EL (cell line): ENCODE data around the gene IL34.

ENCODE experiments used
- DNase-seq: peaks from one replicate; pipeline ENCODE4 v3.0.0-alpha.2; 2016

The IL34 gene

DNA sequence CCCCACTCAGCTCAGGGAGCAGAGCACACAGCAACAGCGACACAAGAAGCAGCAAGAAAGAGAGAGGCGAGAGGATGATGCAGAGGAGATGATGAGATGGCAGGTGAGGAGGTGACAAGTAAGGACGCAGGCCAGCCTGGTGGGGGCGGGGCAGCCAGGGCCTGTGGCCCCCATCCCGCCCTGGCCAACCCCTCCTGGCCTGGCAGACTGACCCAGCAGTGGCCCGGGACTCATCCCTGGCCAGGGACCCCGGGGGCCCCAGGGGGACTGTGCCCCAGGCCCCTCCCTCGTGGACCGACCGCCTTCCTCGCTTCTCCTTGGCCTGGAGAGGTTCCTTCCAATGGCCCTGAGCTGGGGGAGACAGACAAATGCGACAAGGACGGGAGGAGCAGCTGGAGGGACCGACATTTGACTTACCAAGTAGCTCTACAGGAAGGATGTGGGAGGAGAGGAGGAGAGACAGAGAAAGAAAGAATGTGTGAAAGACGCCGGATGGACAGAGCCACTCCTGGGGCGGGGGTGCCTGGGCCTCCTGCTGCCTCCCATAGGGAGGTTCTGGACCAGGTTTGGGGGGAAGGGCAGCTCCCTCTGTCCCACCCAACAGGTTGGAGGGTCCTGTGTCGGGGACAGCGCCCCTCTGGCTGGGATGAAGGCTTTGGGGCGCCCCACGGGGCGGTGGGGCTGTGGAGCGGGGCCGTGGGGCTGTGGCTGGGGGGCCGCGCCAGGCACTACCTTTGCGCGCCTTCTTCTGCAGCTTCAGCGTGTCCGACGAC, 32.7 kb downstream of the IL34 start:
- DNase-seq = no peak

DNA sequence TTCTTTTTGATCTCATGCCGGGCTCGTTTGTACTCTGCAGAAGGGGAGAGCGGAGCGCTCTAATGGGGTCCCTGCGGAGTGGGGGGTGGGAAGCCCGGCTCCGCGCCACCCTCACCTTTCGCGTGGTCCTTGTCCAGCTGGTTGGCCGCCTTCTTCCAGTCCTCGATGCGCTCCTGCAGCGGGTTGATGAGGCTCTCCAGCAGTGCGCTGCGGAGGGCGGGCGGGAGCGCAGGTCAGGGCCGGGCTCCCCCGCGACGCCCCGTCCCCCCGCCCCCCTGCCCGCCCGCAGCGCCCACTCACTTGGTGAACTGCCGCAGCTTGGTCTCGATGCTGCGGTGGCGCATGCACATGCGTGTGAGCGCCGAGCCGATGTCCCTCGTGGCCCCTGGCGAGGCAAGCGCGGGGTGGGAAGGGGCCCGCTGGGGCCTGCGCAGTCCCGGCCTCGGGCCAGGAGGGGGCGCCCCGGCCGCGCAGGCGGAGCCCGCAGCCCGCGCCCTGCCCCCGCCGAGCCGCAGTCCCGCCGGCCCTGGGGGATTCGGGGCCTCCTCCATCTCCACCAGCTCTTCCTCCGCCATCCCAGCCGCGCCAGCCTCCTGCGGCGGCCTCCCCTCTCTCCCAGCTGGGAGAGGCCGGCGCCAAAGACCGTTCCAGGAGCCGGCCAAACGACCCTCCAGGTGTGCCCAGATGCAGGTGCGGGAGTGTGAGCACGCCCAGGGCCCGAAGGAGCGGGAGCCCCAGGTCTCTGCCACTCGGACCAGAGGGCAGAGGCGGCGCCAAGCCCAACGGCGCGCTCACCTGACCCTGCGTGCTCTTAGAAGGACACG, 33.5 kb downstream of the IL34 start:
- no peak for DNase-seq

DNA sequence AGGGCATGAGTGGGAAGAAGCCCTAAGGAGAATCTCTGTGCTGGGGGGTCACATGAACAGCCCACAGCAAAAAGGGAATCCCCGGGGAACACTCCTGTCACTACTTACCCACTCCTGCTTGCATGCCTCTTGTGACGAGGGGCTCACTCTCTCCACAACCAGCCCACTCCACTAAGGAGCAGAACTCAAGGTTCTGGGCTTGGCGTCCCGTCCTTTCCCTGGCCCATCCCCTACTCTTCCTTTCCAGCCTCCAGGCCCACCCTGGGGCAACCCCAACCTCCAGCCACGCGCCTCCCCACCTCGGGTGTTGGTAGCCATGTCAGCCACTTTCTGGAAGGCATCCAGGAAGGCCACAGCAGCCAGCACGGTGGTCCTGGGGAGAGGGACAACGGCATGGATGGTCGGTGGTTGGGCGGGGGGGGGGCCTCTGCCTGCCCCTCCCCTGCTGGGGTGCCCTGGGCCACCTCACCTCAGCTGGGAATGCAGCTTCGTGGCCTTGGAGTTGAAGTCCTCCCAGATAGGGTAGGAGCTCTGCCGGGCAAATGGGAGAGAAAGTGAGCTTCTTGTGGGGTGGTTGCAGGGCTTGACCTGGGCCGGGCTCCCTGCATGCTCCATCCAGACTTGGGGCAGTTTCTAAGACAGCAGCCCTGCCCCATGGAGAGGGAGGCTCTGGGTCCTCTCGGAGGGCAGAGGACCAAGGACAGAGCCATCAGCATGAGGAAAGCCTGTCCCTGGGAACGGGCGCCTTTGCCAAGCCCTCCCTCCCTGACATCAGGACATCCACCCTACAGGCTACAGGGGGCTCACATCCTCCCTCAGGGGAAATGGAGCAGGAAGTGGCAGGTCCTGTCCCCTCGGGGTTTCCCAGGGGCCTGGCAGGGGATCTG, 34.4 kb downstream of the IL34 start:
- no peak for DNase-seq

DNA sequence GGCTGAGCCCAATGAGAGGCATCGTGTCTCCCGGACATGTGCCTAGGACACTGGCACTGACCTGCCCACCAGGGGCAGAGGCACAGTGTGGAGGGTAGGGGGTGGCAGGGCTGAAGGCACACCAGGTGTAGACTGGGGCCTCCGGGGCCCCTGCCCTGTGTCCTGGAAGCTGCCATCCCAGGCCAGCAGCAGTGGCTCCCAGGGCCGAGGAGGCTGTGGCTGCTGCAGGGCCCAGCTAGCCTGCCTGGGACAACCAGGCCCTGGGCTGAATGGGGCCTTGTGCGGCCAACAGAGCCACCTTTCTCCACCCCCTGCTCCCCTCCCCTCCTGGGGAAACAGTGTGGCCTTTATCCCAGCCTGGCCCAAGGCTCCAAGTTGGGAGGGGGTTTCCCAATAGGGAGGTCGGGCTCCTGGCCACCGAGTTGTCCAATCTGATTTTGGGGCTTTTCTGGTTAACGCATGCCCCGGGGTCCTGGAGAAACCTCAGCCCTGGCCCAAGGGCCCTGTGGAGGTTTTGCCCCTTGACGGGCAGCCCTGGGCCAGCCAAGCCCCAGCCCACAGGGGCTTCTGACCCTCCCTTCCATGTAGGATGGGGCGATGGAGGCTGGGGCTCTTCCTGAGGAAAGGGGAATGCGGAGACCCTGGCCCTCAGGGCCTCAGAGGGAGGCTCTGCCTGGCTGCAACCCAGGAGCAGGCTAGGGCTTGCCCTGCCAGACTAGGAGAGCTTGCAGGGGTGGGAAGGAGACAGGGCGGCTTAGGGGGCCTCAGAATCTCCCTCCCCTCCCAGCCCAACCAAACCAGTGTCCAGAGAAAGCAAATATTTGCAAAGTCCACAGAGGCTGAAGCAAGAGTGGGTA, 35.3 kb downstream of the IL34 start:
- DNase-seq = no peak

DNA sequence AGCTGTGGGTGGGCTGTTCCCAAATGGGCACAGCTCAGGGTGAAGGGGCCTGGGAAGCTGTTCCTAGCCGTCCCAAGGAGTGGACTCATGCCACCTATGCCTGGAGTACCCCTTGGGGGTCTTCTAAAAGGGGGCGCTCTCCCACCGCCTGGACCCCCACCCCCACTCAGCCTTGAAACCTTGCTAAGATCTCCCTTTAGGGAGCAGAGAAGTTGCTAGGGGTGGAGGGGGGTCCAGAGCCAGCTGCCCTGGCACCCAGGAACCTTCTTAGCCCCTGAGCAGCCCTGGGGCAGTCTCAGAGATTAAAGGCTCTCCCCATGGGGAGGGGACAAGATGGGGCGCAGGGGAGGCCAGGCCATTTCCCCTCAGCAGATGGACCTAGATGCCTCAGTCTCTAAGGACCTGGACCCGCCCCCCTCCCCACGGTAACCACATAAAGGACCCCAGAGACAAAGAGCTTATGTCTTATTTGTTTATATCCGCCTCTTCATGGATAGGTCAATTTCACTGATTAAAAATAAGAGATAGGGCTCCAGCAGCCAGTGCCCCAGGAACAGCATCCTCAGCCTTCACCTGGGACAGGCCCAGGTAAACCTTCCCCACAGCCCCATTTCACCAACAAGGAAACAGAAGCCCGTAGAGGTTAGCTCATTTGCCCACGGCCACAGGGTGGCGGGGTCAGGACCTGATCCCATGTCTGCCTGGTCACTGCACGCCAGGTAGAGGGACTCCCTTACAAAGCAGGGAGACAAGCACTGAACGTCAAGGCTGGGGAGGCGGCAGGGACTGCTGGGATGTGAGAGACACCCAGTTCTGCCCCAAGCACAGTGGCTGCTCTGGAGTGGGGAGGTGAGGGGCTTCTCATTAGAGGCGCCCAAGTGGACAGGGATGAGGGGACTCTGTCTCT, 36.1 kb downstream of the IL34 start:
- DNase-seq = no peak

DNA sequence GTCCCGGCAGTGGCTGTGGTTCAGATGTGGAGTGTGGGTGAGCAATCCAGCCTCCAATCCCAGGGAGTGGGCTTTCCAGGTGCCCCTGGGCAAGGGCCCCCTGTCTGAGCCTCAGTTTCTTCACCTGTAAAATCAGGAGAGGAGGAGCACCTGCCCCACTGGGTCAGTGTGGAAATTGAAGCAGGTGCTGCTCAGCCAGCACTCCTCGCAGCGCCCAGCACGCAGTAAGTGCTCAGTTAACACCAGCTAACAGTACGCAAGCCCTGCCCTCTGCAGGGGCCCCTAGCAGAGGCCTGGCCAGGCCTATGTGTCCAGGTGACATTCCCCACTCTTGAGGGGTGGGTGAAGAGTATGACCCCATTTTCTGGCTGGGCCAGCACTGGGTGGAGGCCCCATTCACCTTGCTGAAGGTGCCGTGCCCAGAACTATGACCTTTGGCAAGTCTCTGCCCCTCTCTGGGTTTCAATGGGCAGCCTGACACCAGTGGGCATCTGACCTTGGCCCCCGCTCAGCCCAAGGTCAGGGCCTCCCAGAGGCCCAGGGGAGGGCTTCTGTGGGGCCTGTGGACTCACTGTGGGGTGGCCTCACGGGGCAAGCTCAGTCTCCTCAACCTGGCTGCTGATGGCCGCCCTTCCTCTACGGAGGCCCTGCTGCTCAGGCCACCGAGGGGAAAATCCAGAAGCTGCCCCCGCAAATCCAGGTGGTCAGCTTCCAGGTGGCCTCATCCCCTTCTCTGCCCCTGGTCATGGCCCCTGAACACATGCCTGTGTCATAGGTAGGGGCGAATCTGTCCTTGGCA, 37.0 kb downstream of the IL34 start:
- DNase-seq = no peak

DNA sequence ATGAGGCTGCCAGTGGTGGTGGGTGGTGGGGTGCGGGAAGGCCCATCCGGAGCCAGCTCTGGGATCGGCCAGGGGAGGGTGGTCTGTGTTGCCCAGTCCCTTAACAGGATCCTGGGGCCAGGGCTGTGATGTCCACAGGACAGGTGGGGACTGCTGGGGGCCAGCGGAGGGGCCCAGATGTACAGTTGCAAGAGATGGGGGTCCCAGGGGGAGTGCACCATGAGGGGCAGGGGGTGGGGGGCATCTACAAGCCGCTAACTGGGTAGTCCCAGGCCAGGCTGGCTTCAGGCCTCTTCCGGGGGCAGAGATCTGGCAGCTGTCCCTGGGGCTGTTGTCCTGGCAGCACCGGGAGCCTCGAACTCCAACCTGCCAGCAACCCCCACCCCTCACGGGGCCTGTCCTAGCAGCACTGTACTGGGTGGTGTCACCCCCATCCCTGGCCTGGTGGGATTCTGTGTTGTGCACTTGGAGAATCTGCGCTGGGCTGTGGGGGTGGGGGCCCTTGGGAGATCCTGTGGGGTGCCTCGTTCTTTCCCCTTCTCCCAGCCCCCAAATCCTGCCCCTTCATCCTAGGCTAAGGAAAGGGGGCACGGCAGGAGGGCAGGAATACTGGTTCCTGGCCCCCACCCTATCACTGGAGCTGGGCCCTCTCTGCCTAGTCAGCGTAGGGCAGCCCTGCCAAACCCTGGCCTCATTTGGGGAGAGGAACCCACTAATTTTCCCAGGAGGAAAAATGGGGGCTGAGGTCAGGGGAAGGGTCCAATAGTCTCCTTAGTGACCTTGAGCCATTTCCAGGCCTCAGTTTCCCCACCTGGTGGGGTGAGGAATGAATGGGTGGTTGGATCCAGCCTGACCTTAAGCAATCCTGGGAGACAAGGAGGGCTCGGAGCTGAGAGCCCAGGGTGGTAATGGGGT, 38.0 kb downstream of the IL34 start:
- no peak for DNase-seq

DNA sequence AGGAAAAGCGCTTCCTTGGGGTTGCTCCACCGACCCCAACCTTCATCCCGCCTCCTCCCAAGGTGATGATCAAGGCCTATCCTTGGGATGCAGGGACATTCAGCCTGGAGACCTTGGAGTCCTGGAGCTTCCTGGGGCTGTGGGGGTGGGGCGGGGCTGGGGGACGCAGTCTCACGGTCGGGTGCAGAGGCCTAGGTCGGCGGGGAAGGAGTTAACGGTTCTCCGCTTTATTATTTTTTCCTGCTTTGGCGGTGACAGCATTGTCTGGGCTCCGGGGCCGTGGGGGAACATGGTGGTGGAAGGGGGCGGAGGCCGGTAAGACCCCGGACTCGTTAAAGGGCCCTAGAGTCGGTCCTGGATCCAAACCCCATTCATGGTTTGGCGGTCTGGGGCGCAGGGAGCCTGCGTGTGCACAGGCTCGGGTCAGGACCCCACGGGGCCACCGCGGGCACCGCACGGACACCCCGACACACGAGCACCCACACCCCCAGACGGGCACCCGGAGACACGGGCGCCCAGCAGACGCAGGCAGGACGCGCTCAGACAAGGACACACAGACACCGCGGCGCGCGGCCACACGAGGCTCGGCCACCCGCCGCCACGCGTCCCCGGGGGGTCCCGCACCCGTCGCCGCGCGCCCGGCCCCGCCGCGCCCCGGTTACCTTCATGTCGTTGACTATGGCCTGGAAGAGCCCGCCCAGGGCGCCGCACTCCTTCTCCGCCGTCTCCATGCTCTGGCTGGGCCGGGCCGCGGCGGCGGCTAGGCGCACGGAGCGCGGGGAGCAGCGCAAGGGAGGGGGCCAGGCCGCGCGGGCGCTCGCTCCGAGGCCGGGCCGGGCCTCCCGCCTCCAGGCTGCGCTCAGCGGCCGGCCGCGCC, 38.9 kb downstream of the IL34 start:
- DNase-seq = no peak

DNA sequence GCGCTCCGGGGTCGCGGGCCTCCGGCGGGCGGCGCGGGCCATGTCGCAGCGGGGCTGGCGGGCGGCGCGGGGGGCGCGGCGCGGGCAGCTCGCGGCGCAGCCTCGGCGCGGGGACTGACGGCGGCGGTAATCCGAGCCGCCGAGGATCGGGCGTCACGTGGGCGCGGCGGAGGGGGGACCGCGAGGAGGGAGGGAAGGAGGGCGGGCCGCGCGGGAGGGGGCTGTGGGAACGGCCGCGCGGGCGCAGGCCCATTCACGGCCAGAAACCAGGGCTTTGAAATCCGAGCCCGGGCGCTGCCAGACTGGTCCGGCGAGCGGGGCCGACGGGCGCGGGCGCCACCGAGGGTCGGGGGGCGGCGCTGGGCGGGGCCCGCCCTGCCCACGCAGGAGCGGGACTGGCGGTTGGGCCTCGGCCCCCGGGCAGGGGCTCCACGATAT, 39.6 kb downstream of the IL34 start, which contains the start of gene MTSS2:
Gene MTSS2, minus strand, starts transcription at position 116 of the 438 bp plus-strand sequence. CDS start 262 bp downstream, outside the sequence.
- DNase-seq = peak; percentile 84

DNA sequence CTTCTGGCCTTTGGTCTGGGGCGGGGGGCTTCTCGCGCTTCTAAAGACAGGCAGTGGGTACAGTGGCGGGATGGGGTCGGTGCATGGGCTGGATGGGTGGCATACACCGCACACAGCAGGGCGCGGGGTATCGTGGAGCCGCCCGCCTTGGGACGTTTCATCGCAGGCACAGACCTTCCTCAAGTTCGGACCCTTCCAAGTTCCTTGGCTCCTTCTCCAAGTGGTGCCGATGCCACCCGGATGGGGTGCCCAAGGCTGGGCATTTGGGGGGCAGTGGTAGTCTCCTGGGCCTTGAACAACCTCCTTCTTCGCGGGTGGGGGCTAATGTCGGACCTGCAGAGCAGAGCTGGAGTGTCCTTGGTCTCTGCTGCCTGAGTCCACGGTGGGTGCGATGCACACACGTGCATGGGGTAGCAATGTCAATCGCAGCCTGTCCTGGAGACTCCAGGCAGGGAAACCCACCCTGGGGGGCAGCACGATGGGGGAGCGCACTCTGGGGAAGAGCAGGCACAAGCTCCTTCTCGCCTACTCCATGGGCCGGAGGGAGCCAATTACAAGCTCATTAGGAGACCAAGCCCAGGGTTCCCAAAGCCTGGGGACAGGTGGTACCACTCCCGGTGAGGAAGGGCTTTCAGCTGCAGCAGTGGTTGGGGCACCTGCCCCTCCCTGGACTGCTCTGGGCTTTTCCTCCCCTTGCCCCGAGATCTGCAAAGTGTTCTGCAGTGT, 40.2 kb downstream of the IL34 start:
- DNase-seq = no peak

DNA sequence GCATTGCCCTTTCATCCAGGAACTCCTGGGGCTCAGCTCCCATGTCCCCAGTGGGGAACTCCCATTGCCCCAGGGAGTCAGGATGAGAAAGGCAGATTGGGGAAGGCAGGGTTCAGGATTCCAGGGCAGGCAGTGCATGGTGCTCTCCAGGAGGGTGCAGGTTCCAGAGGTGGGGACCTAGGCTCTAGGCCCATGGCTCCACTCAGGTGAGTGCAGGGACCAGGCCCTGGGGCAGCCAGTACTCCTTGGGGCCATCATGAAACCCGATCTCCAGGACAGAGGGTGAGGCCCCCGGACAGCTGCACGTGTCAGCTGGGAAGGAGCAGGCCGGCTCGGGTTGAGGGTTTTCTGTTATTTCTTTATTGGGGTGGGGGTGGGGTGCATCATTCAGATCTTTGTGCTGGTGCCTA, 40.7 kb downstream of the IL34 start:
- no peak for DNase-seq

DNA sequence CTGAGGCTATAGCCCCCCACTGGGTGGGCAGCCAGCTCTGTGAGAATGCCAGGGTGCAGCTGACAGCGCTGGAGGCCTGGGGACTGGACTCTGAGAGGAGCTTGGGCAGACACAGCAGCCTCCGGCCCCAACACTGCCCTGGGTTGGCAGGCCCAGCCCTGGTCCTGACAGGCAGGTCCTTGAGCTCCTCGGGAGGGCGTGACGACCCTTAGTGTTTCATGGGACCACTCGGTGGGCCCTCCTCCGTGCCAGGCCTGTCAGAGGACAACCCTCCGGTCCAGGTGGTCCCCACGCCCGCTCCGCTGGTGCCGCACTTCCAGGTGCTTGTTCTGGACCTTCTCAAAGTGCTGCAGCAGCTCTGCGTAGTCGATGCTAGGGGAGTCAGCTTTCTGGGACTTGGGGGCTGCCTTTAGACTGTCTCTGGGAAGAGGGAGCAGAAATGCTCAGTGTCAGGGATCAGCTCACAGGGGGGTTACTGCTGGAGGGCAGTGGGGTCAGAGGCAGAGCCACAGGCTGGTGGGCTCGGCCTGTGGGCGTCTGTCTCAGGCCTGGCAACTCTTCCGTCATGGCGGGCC, 41.4 kb downstream of the IL34 start:
- no peak for DNase-seq

DNA sequence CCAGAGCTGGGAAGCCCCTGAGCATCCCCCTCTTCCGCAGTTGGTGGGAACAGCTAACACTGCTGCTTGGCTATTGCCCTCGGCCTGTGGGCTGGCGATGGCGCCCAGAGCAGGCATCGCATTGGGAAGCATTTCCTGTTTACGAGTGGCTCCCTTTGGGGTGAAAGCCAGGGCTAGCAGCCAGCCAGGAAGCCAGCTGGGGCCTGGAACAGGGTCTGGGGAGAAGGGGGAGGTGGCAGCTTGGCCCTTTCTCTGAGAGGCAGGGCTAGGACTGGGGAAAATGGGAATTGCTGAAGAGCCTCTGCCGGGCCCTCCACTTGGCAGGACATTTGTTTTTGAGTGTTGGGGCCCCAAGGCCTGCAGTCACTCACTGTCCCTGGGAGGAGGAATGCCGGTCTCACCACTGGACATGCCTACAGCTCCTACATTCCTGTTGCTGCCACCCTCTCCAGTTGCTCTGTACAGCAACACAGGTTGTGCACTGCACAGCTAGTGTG, 41.9 kb downstream of the IL34 start:
- peak; percentile 59 for DNase-seq

DNA sequence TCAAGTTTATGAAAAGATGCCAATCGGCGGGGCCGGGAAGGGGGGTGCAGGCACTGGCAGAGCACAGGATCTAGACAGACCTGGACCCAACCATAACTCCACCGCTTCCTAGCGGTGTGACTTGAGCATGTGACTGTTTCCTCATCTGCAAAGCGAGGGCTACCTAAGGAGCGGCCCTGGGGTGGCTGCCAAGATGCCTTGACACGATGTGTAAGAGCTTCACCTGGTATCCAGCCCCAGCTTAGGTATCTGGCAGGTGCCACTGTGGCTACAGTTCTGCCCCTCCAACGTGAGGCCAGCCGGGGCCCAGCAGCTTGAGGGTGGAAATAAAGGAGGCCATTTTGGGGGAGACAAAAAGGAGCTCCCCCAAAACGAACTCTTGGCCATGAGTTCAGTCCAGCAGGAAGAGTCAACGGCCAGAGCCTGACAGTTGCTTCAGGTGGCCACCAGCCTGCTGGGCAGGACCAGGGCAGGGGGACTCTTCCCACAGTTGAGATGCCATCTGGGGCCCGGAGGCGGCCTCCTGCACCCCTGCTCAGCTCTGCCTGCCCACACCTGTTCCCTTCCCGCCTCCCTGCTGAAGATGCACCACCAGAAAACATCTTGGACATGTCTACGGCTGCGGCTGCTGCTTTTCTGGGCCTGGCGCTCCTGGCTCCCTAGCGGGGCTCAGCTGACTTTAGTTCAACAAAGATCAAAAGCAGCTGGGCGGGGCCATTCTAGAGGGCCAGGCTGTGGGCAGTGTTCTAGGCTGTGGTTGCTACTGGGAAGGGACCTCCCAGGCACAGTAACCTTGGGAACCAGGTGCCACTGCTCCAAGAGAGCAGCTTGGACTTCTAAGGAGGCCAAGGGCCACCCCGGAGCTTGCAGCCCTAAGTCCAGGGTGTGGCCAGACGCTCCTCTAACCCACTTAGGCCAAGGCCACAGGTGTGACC, 42.9 kb downstream of the IL34 start:
- DNase-seq = no peak
